Adrenal gland (tissue), 12 donors: ENCODE results near the gene STIP1. TPM values are rescaled to one million over a fixed set of nuclear protein-coding genes. Genes with fewer than 3 reads are reported as not detected.

ENCODE experiments used
- DNase-seq, 7 donors: peaks; one replicate each; pipeline ENCODE4 v3.0.0-alpha.2; 2019 to 2020
- H3K27ac ChIP-seq, 5 donors: fragments of 200-600 bp; sonication (generic) in 4 of 5; 1 replicate in 3 of 5; 2 replicates in 2 of 5; pipeline versions ENCODE4 v1.5.1 to v1.8.0; 2016 to 2020; ENCODE audit warnings: mild to moderate bottlenecking in 1 of 5
- H3K27me3 ChIP-seq: fragments of 200-600 bp; 2 replicates; pipeline ENCODE4 v1.8.0; 2021
- H3K36me3 ChIP-seq, 2 donors: fragments of 200-600 bp; replicated peaks in 1 of 2; 1 replicate in 1 of 2; 2 replicates in 1 of 2; pipeline versions ENCODE4 v1.5.1 to v1.8.0; 2018 to 2022
- H3K4me1 ChIP-seq, 2 donors: fragments of 200-600 bp; replicated peaks in 1 of 2; 1 replicate in 1 of 2; 2 replicates in 1 of 2; pipeline versions ENCODE4 v1.5.1 to v1.8.0; 2018 to 2021
- H3K4me3 ChIP-seq, 4 donors: fragments of 200-600 bp; sonication (generic) in 3 of 4; one replicate each; pipeline ENCODE4 v1.5.1; 2016 to 2018
- H3K9me3 ChIP-seq, 3 donors: fragments of 200-600 bp; sonication (generic) in 1 of 3; replicated peaks in 1 of 3; 1 replicate in 2 of 3; 2 replicates in 1 of 3; pipeline versions ENCODE4 v1.5.1 to v1.8.0; 2016 to 2021
- CTCF ChIP-seq, 6 experiments: fragments of 450-650 bp in 4 of 6; fragments of 200-600 bp in 2 of 6; sonication (generic) in 1 of 6; IDR thresholded peaks; 1 replicate in 5 of 6; 2 replicates in 1 of 6; pipeline versions ENCODE4 v1.5.1 to v1.8.0; 2016 to 2021; ENCODE audit warnings: antibody characterized with exemption in 6 of 6, mild to moderate bottlenecking in 2 of 6, moderate library complexity in 1 of 6
- POLR2A ChIP-seq, 2 donors: fragments of 450-650 bp; IDR thresholded peaks; one replicate each; pipeline ENCODE4 v1.6.1; 2017; ENCODE audit warnings: antibody characterized with exemption in 2 of 2, mild to moderate bottlenecking in 2 of 2, moderate library complexity in 1 of 2
- WGBS, 4 donors: extraction: QIAGEN DNeasy Blood & Tissue Kit in 2 of 4; methylation state at CpG; one replicate each; pipeline versions ENCODE4 v1.1.5 to v1.1.7; 2013 to 2017; 5-methylcytosine and 5-hydroxymethylcytosine counted together
- intact Hi-C, 2 donors: fragments of 100-400 bp; cut with DNase I; formaldehyde crosslinking; loops; one replicate each; pipeline versions ENCODE4 v1.14.1 to v1.15.0; 2022 to 2023
- polyA plus RNA-seq, 3 donors: library from polyadenylated mRNA; stranded (reverse); fragments of 200-250 nt in 2 of 3; fragments of 350-450 nt in 1 of 3; fragmentation: Illumina TruSeq in 1 of 3; extraction: RNeasy Lipid Tissue Mini Kit (QIAGEN cat#74804) in 1 of 3; gene quantifications; one replicate each; pipeline ENCODE4 v1.2.3, GENCODE V29; 2013 to 2014
- total RNA-seq, 9 donors: library from RNA; depleted of rRNA in 4 of 9; stranded (reverse); fragments of >200 nt in 4 of 9; fragments of 120-200 nt in 1 of 9; fragmentation: NEBNext Ultra II Directional in 1 of 9; extraction: Animal tissue kit (Norgen Biotek cat#: 25700) in 1 of 9; gene quantifications; one replicate each; pipeline versions ENCODE4 v1.1.0 to v1.2.4, GENCODE V29; 2013 to 2023
- donor health status: healthy with polysubstance abuse.
- donor health status: Bipolar disorder and iron deficiency.
- donor health status: DM: yes; HTN: yes; CAD: no.
- donor health status: DM: no; HTN: no; CAD: no.
- donor health status: DM: no; HTN: no; CAD: no.
- donor health status: DM: yes; HTN: yes; CAD: no.

The STIP1 gene
- total and polyA plus RNA-seq, 12 donors = 82.1 to 523 (median 183) TPM

- H3K9me3 ChIP-seq = no peaks in the 10 kb centered on the region
- H3K27ac ChIP-seq = peak overlapping the region; percentile 66 to 92 (median 83)
- intact Hi-C loops = no loop called here
- H3K27me3 ChIP-seq = no peaks in the 10 kb centered on the region
- no peak for TF ChIP-seq CTCF (IDR thresholded peaks at IDR 0.05)
- no peak for TF ChIP-seq POLR2A (IDR thresholded peaks at IDR 0.05)
- peaks cover 16 to 45% of the 10 kb centered on the region in 2 donors for H3K4me1 ChIP-seq
- peak; percentile 53 to 79 (median 64) for DNase-seq
- WGBS, 4 donors = 9 to 15% methylated on average over 26 of the region's 26 CpGs; no CpG with 5 or more reads in 2 of the 4 donors
- H3K4me3 ChIP-seq = peak overlapping the region; percentile 53 to 84 (median 69)
- H3K36me3 ChIP-seq = peaks cover 0 to 9% of the 10 kb centered on the region in 2 donors
Measured at GRCh38 chr11:64226507-64227051, 40.6 kb downstream of the STIP1 start.

- peaks cover 16 to 48% of the 10 kb centered on the region in 2 donors for H3K4me1 ChIP-seq
- H3K27me3 ChIP-seq = no peaks in the 10 kb centered on the region
- no peak for TF ChIP-seq POLR2A (IDR thresholded peaks at IDR 0.05)
- no peak for TF ChIP-seq CTCF (IDR thresholded peaks at IDR 0.05)
- intact Hi-C loops = no loop called here
- 81 to 90% (median 85%) methylated on average over 3 of the region's 3 CpGs for WGBS, 4 donors
- H3K4me3 ChIP-seq = peak overlapping the region in 1 of 4 donors; percentile 84
- H3K9me3 ChIP-seq = no peaks in the 10 kb centered on the region
- no peak for DNase-seq
- peak overlapping the region in 3 of 5 donors; percentile 83 to 92 (median 86) for H3K27ac ChIP-seq
- H3K36me3 ChIP-seq = peaks cover 0 to 9% of the 10 kb centered on the region in 2 donors
Measured at GRCh38 chr11:64227405-64227956, 41.5 kb downstream of the STIP1 start.

GRCh38 chr11:64229090-64229743, 43.2 kb downstream of the STIP1 start:
- H3K9me3 ChIP-seq = no peaks in the 10 kb centered on the region
- H3K4me3 ChIP-seq = no peak overlapping the region
- TF ChIP-seq POLR2A (IDR thresholded peaks at IDR 0.05) (no peak), CTCF (IDR thresholded peaks at IDR 0.05) (no peak)
- no peaks in the 10 kb centered on the region for H3K27me3 ChIP-seq
- H3K36me3 ChIP-seq = no peaks in the 10 kb centered on the region
- peaks cover 16 to 56% of the 10 kb centered on the region in 2 donors for H3K4me1 ChIP-seq
- 77 to 91% (median 88%) methylated on average over 6 to 12 of the region's 12 CpGs for WGBS, 4 donors
- DNase-seq = peak in 4 of 7 donors; percentile 26 to 58 (median 37)
- intact Hi-C loops = no loop called here
- H3K27ac ChIP-seq = peak overlapping the region in 3 of 5 donors; percentile 91 to 96 (median 94)

GRCh38 chr11:64229744-64230170, 43.8 kb downstream of the STIP1 start:
- 31 to 41% (median 38%) methylated on average over 9 to 13 of the region's 13 CpGs for WGBS, 4 donors
- Histone ChIP-seq H3K4me1 (peaks cover 16 to 53% of the 10 kb centered on the region in 2 donors), H3K4me3 (peak overlapping the region in 2 of 4 donors; percentile 70 to 81), H3K27ac (peak overlapping the region in 4 of 5 donors; percentile 79 to 96 (median 92)), H3K9me3 (no peaks in the 10 kb centered on the region), H3K36me3 (no peaks in the 10 kb centered on the region), H3K27me3 (no peaks in the 10 kb centered on the region)
- intact Hi-C loops = no loop called here
- TF ChIP-seq POLR2A (IDR thresholded peaks at IDR 0.05) = no peak
- DNase-seq = peak in 3 of 7 donors; percentile 35 to 59 (median 56)
